CD14-positive monocyte (primary cell): ENCODE data around the gene BNC1. TPM values are rescaled to one million over a fixed set of nuclear protein-coding genes. Genes with fewer than 3 reads are reported as not detected.

ENCODE experiments used
- DNase-seq, 3 donors: peaks; one replicate each; pipeline ENCODE4 v3.0.0-alpha.2; 2011 to 2022
- H2AFZ ChIP-seq: 2 replicates; pipeline ENCODE4 v1.6.0; 2012; ENCODE audit warnings: mild to moderate bottlenecking, low read depth, low read length, inconsistent platforms; ENCODE audit not compliant: insufficient read depth, poor library complexity, severe bottlenecking
- H3K27ac ChIP-seq, 2 donors: 1 replicate in 1 of 2; 2 replicates in 1 of 2; pipeline ENCODE4 v1.5.1; 2012 to 2013; ENCODE audit warnings: low read length in 2 of 2, control low read depth in 1 of 2, inconsistent platforms in 1 of 2, low read depth in 1 of 2, mild to moderate bottlenecking in 1 of 2
- H3K27me3 ChIP-seq, 2 donors: one replicate each; pipeline versions ENCODE4 v1.6.0 to v1.6.1; 2011 to 2013; ENCODE audit warnings: low read length in 2 of 2; ENCODE audit not compliant: control insufficient read depth in 2 of 2, insufficient read depth in 2 of 2
- H3K36me3 ChIP-seq, 2 donors: replicated peaks in 1 of 2; 1 replicate in 1 of 2; 2 replicates in 1 of 2; pipeline versions ENCODE4 v1.5.1 to v1.6.1; 2012 to 2013; ENCODE audit warnings: low read length in 2 of 2, control low read depth in 1 of 2, inconsistent platforms in 1 of 2, mild to moderate bottlenecking in 1 of 2; ENCODE audit not compliant: insufficient read depth in 2 of 2, control insufficient read depth in 1 of 2
- H3K4me1 ChIP-seq, 2 donors: 1 replicate in 1 of 2; 2 replicates in 1 of 2; pipeline versions ENCODE4 v1.5.1 to v1.6.1; 2012 to 2013; ENCODE audit warnings: low read length in 2 of 2, control low read depth in 1 of 2, inconsistent platforms in 1 of 2, mild to moderate bottlenecking in 1 of 2, moderate library complexity in 1 of 2; ENCODE audit not compliant: insufficient read depth in 2 of 2, control insufficient read depth in 1 of 2
- H3K4me2 ChIP-seq: replicated peaks from 2 replicates; pipeline ENCODE3; 2012; ENCODE audit warnings: low read length, moderate library complexity, mild to moderate bottlenecking; ENCODE audit not compliant: poor library complexity, severe bottlenecking; ENCODE audit errors: extremely low read depth
- H3K4me3 ChIP-seq, 3 experiments: fragments of 200-600 bp in 1 of 3; sonication (generic) in 1 of 3; replicated peaks in 1 of 3; 1 replicate in 2 of 3; 2 replicates in 1 of 3; pipeline ENCODE4 v1.5.1; 2011 to 2013; ENCODE audit warnings: low read length in 3 of 3, mild to moderate bottlenecking in 3 of 3, control low read depth in 2 of 3, low read depth in 2 of 3, inconsistent platforms in 1 of 3, moderate library complexity in 1 of 3
- H3K79me2 ChIP-seq: 2 replicates; pipeline ENCODE4 v1.6.0; 2012; ENCODE audit warnings: mild to moderate bottlenecking, control low read depth, inconsistent platforms, low read length, moderate library complexity; ENCODE audit not compliant: insufficient read depth
- H3K9ac ChIP-seq: 2 replicates; pipeline ENCODE4 v1.6.0; 2017; ENCODE audit warnings: low read length, mild to moderate bottlenecking; ENCODE audit not compliant: insufficient read depth, poor library complexity, severe bottlenecking
- H3K9me3 ChIP-seq, 2 donors: replicated peaks in 1 of 2; 1 replicate in 1 of 2; 2 replicates in 1 of 2; pipeline versions ENCODE4 v1.5.1 to v1.6.1; 2012 to 2013; ENCODE audit warnings: low read length in 2 of 2, control low read depth in 1 of 2; ENCODE audit not compliant: control insufficient read depth in 1 of 2, insufficient read depth in 1 of 2
- H4K20me1 ChIP-seq: 2 replicates; pipeline ENCODE4 v1.6.0; 2012; ENCODE audit warnings: mild to moderate bottlenecking, low read length, control low read depth, moderate library complexity; ENCODE audit not compliant: insufficient read depth
- H3K27ac Mint-ChIP-seq, 7 donors: one replicate each; pipeline ENCODE4 v1.8.0; 2020; ENCODE audit warnings: mild to moderate bottlenecking in 7 of 7, mixed read lengths in 7 of 7, moderate library complexity in 6 of 7, inconsistent platforms in 2 of 7
- H3K27me3 Mint-ChIP-seq, 3 donors: one replicate each; pipeline ENCODE4 v1.8.0; 2021 to 2022; ENCODE audit warnings: low read depth in 3 of 3, mild to moderate bottlenecking in 3 of 3, mixed read lengths in 3 of 3, moderate library complexity in 3 of 3, inconsistent platforms in 1 of 3
- H3K36me3 Mint-ChIP-seq, 2 donors: one replicate each; pipeline ENCODE4 v1.8.0; 2020; ENCODE audit warnings: mixed read lengths in 2 of 2, inconsistent platforms in 1 of 2, mild to moderate bottlenecking in 1 of 2
- H3K4me1 Mint-ChIP-seq: one replicate; pipeline ENCODE4 v1.8.0; 2020; ENCODE audit warnings: mild to moderate bottlenecking, mixed read lengths
- H3K4me3 Mint-ChIP-seq, 2 donors: one replicate each; pipeline ENCODE4 v1.8.0; 2020; ENCODE audit warnings: mild to moderate bottlenecking in 2 of 2, mixed read lengths in 2 of 2, moderate library complexity in 1 of 2
- H3K9me3 Mint-ChIP-seq, 7 donors: one replicate each; pipeline ENCODE4 v1.8.0; 2020 to 2022; ENCODE audit warnings: mixed read lengths in 7 of 7, mild to moderate bottlenecking in 6 of 7, moderate library complexity in 6 of 7, inconsistent platforms in 2 of 7
- CTCF ChIP-seq: fragments of 200-600 bp; IDR thresholded peaks from one replicate; pipeline ENCODE4 v1.8.0; 2022; ENCODE audit warnings: antibody characterized with exemption, mild to moderate bottlenecking
- WGBS: methylation state at CpG from one replicate; pipeline ENCODE4 v1.1.5; 2013; ENCODE audit warnings: missing lambda C conversion rate; ENCODE audit not compliant: insufficient coverage; 5-methylcytosine and 5-hydroxymethylcytosine counted together
- intact Hi-C, 2 donors: fragments of 100-400 bp; cut with micrococcal nuclease; formaldehyde crosslinking; loops; one replicate each; pipeline versions ENCODE4 v1.15.0 to v1.15.1; 2023
- polyA plus RNA-seq, 3 donors: library from polyadenylated mRNA; depleted of rRNA in 1 of 3; unstranded in 2 of 3; stranded (reverse) in 1 of 3; fragments of 300-500 nt in 2 of 3; fragments of >200 nt in 1 of 3; fragmentation: Illumina TruSeq in 2 of 3; gene quantifications; 1 replicate in 2 of 3; 2 replicates in 1 of 3; pipeline ENCODE4 v1.2.3, GENCODE V29; 2012 to 2021

BNC1 gene
- polyA plus RNA-seq, 3 donors, result not detected

DNA sequence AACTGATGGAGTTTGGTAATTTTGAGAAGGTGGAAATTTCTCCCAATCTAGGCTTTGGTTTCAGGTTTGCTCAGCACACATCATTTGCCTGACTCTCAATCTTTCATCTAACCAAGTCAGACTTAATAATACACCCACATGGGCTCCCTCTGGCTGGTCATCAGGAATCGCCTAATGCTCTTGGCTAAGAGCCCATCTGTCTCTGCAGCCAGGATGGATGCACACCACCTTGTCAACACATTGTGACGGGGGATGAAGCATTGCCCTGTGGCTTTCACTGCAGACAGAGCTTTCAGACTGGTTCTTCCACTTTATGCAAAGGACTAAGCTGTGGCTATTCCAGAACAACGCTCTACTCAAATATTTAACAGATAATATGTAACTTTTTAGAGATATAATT is 73.8 kb downstream of the BNC1 start:
- Mint-ChIP-seq H3K4me1 (peaks cover 11% of the 10 kb centered on the region), H3K27me3 (peaks cover 7 to 23% (median 18%) of the 10 kb centered on the region in 3 donors), H3K27ac (no peak overlapping the region), H3K4me3 (no peak overlapping the region), H3K36me3 (peaks cover 0 to 10% of the 10 kb centered on the region in 2 donors), H3K9me3 (peaks cover 0 to 8% (median 4%) of the 10 kb centered on the region in 7 donors)
- Histone ChIP-seq H3K9ac (no peak overlapping the region), H3K4me2 (no peak overlapping the region), H2AFZ (no peak overlapping the region), H3K9me3 (no peaks in the 10 kb centered on the region), H3K4me1 (peaks cover 11 to 16% of the 10 kb centered on the region in 2 donors), H4K20me1 (no peaks in the 10 kb centered on the region), H3K36me3 (no peaks in the 10 kb centered on the region), H3K27me3 (peaks cover 37 to 46% of the 10 kb centered on the region in 2 donors), H3K79me2 (no peaks in the 10 kb centered on the region), H3K27ac (no peak overlapping the region), H3K4me3 (no peak overlapping the region)
- intact Hi-C loops, result no loop called here
- WGBS, result 90% methylated on average over 2 of the region's 3 CpGs
- DNase-seq, result no peak
- TF ChIP-seq CTCF, result no peak

GRCh38 chr15:83209333-83209732 is 75.1 kb downstream of the BNC1 start:
- Histone ChIP-seq H3K9ac (no peak overlapping the region), H3K4me3 (no peak overlapping the region), H3K27ac (no peak overlapping the region), H3K27me3 (peaks cover 37 to 47% of the 10 kb centered on the region in 2 donors), H3K4me2 (no peak overlapping the region), H3K9me3 (no peaks in the 10 kb centered on the region), H3K36me3 (no peaks in the 10 kb centered on the region), H3K79me2 (no peaks in the 10 kb centered on the region), H4K20me1 (no peaks in the 10 kb centered on the region), H3K4me1 (peaks cover 11 to 16% of the 10 kb centered on the region in 2 donors), H2AFZ (no peak overlapping the region)
- peaks cover 0 to 8% (median 1%) of the 10 kb centered on the region in 7 donors for H3K9me3 Mint-ChIP-seq
- no peak for TF ChIP-seq CTCF
- H3K4me1 Mint-ChIP-seq, result peaks cover 11% of the 10 kb centered on the region
- 85% methylated on average over 4 of the region's 5 CpGs for WGBS
- no peak overlapping the region for H3K27ac Mint-ChIP-seq
- H3K4me3 Mint-ChIP-seq, result no peak overlapping the region
- no peak for DNase-seq
- peaks cover 0 to 10% of the 10 kb centered on the region in 2 donors for H3K36me3 Mint-ChIP-seq
- intact Hi-C loops, result no loop called here
- H3K27me3 Mint-ChIP-seq, result peaks cover 10 to 22% (median 18%) of the 10 kb centered on the region in 3 donors
